HepG2 (cell line): Measurements from ENCODE around the gene GPATCH11. TPM values are rescaled to one million over a fixed set of nuclear protein-coding genes. Genes with fewer than 3 reads are reported as not detected.
A peak's percentile ranks its signal among the peaks of the same experiment; 100 is the strongest.

Experiments used
- CAMTA2 ChIP-seq: sonication (generic); formaldehyde crosslinking; IDR thresholded peaks from 2 replicates; pipeline ENCODE4 v1.4.0; 2020; ENCODE audit warnings: mild to moderate bottlenecking, missing genetic modification reagents, borderline replicate concordance
- CHCHD3 ChIP-seq: sonication (generic); formaldehyde crosslinking; IDR thresholded peaks from 2 replicates; pipeline ENCODE4 v1.8.0; 2022; ENCODE audit warnings: mild to moderate bottlenecking, missing genetic modification reagents, moderate library complexity
- DNMT1 ChIP-seq: sonication (generic); formaldehyde crosslinking; IDR thresholded peaks from 2 replicates; pipeline ENCODE4 v1.5.1; 2020; ENCODE audit warnings: mild to moderate bottlenecking, missing genetic modification reagents
- HOXD1 ChIP-seq: sonication (generic); formaldehyde crosslinking; IDR thresholded peaks from 2 replicates; pipeline ENCODE4 v1.5.0; 2020; ENCODE audit warnings: missing genetic modification reagents
- KAT2B ChIP-seq: fragments of 150-350 bp; IDR thresholded peaks from 2 replicates; pipeline ENCODE4 v1.6.1; 2014; ENCODE audit warnings: low read depth, low read length, borderline replicate concordance
- MIXL1 ChIP-seq: IDR thresholded peaks from 2 replicates; pipeline ENCODE4 v1.6.1; 2016
- MLLT10 ChIP-seq: sonication (generic); formaldehyde crosslinking; IDR thresholded peaks from 2 replicates; pipeline ENCODE4 v1.4.0; 2020; ENCODE audit warnings: missing genetic modification reagents
- NCOR1 ChIP-seq: fragments of 200-600 bp; sonication (generic); IDR thresholded peaks from 2 replicates; pipeline ENCODE4 v1.7.0; 2017; ENCODE audit warnings: antibody characterized with exemption, low read length, borderline replicate concordance
- POLR2G ChIP-seq: fragments of 200-400 bp; formaldehyde crosslinking; IDR thresholded peaks from 2 replicates; pipeline ENCODE4 v1.6.1; 2018; ENCODE audit warnings: mild to moderate bottlenecking, low read depth, low read length, moderate library complexity
- RFX1 ChIP-seq: fragments of 450-650 bp; IDR thresholded peaks from 2 replicates; pipeline ENCODE4 v1.6.1; 2017
- ZFP90 ChIP-seq: sonication (generic); formaldehyde crosslinking; IDR thresholded peaks from 2 replicates; pipeline ENCODE4 v1.8.0; 2022; ENCODE audit warnings: missing genetic modification reagents, mild to moderate bottlenecking, inconsistent platforms, borderline replicate concordance
- ZNF10 ChIP-seq: sonication (generic); formaldehyde crosslinking; IDR thresholded peaks from 2 replicates; pipeline ENCODE4 v1.4.0; 2020; ENCODE audit warnings: mild to moderate bottlenecking, low read depth, missing genetic modification reagents, borderline replicate concordance
- ZNF335 ChIP-seq: sonication (generic); formaldehyde crosslinking; IDR thresholded peaks from 2 replicates; pipeline ENCODE4 v1.4.0; 2020; ENCODE audit warnings: missing genetic modification reagents
- ZNF556 ChIP-seq: sonication (generic); formaldehyde crosslinking; IDR thresholded peaks from 2 replicates; pipeline ENCODE4 v1.4.0; 2020; ENCODE audit warnings: mild to moderate bottlenecking, missing genetic modification reagents, borderline replicate concordance
- ZNF703 ChIP-seq: sonication (generic); formaldehyde crosslinking; IDR thresholded peaks from 2 replicates; pipeline ENCODE4 v1.5.1; 2020; ENCODE audit warnings: missing genetic modification reagents, mild to moderate bottlenecking, moderate library complexity, borderline replicate concordance
- polyA plus RNA-seq, 8 experiments: library from polyadenylated mRNA; depleted of rRNA in 3 of 8; stranded (reverse) in 7 of 8; unstranded in 1 of 8; fragments of >200 nt; fragmentation: Illumina TruSeq in 4 of 8; extraction: Trizol in 4 of 8; gene quantifications; 2 replicates each; pipeline versions ENCODE4 v1.2.1 to v1.2.3, GENCODE V29; 2011 to 2016; ENCODE audit warnings: low read depth in 4 of 8, missing spikeins in 1 of 8, mixed read lengths in 1 of 8; ENCODE audit not compliant: insufficient read depth in 1 of 8
- total RNA-seq, 5 experiments: library from RNA; depleted of rRNA; stranded (reverse); fragments of >200 nt; fragmentation: Illumina TruSeq; extraction: Trizol; gene quantifications; 2 replicates each; pipeline ENCODE4 v1.2.3, GENCODE V29; 2016; ENCODE audit warnings: low read depth in 1 of 5
- TF ChIP-seq, protein P1 (sequence below): IDR thresholded peaks from 2 replicates; pipeline ENCODE4 v1.6.1; 2018; ENCODE audit warnings: missing genetic modification reagents
- TF ChIP-seq, protein P2 (sequence below): sonication (generic); formaldehyde crosslinking; IDR thresholded peaks from 2 replicates; pipeline ENCODE4 v1.4.0; 2020; ENCODE audit warnings: missing genetic modification reagents, borderline replicate concordance
- TF ChIP-seq, protein P3 (sequence below): sonication (generic); formaldehyde crosslinking; IDR thresholded peaks from 2 replicates; pipeline ENCODE4 v1.8.1; 2023; ENCODE audit warnings: mild to moderate bottlenecking, inconsistent platforms, moderate library complexity, missing genetic modification reagents, borderline replicate concordance
- TF ChIP-seq, protein P4 (sequence below): sonication (generic); formaldehyde crosslinking; IDR thresholded peaks from 2 replicates; pipeline ENCODE4 v1.8.1; 2023; ENCODE audit warnings: mild to moderate bottlenecking, missing genetic modification reagents
- TF ChIP-seq, protein P5 (sequence below): sonication (generic); formaldehyde crosslinking; IDR thresholded peaks from 2 replicates; pipeline ENCODE4 v1.4.0; 2020; ENCODE audit warnings: missing genetic modification reagents

The GPATCH11 gene
- total and polyA plus RNA-seq, 2 of the 13 experiments (the other 11 are each of a cell fraction or from before 2014, with no cell fraction given): 3.8 to 8.7 TPM

DNA sequence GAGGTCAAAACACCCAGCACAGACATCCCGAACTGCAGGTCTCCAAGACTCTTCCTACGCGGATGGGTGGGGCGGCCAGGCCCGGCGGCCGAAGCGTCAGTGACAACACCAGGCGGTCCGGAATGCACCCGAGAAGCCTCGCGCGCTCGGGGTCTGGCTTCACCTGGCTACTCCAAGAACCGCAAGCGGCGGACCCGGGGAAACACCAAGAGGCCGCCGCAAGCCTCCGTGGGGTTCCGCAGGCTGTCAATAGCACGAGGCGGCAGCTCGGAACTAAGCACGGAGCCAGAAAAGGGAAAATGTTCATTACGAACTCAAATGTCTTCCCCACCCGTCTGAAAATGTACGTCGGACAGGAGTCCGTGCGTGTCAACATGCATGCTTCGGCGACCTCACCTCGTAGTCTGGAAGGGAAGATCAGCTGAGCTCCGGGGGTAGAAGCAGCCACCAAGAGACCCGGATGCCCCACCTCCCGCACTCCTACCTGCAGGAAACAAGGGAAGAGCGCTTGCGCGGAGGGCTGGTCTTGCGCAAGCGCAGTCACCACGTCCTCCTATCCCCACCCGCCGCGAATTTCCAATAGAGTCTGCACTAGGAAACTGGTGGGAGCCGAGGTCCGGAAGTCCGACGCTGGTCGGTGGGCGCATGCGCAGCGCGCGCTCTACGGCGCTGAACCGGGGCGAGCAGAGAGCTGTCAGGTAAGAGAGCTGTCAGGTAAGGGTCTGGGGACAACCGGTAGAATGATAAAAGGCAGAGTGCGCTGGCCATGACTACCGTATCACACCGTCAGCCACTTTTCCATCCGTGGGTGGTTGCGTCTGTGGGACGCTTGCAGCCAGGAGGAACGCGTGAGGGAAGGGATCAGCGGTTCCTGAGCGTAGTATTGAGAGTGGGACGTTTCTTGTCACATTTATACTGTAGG, at the start of gene GPATCH11, which contains the start of gene HEATR5B (continued):
- TF ChIP-seq CAMTA2 (CRISPR knock-in tag) (peak; percentile 95; the same call in 1 of the 2 replicates), ZNF10 (CRISPR knock-in tag) (no peak), KAT2B (no peak), NCOR1 (no peak; the same call in 1 of the 2 replicates), DNMT1 (CRISPR knock-in tag) (peak; percentile 81; the same call in 1 of the 2 replicates), RFX1 (no peak), ZFP90 (CRISPR knock-in tag) (peak; percentile 98), CHCHD3 (CRISPR knock-in tag) (peak; percentile 91; the same call in 1 of the 2 replicates), ZNF556 (CRISPR knock-in tag) (no peak; the same call in 1 of the 2 replicates), POLR2G (peak; percentile 79), MLLT10 (CRISPR knock-in tag) (no peak), MIXL1 (peak; percentile 47; the same call in 1 of the 2 replicates), HOXD1 (CRISPR knock-in tag) (peak; percentile 87), ZNF335 (CRISPR knock-in tag) (peak; percentile 59; the same call in 1 of the 2 replicates), ZNF703 (CRISPR knock-in tag) (no peak)
- TF ChIP-seq, protein P1, sequence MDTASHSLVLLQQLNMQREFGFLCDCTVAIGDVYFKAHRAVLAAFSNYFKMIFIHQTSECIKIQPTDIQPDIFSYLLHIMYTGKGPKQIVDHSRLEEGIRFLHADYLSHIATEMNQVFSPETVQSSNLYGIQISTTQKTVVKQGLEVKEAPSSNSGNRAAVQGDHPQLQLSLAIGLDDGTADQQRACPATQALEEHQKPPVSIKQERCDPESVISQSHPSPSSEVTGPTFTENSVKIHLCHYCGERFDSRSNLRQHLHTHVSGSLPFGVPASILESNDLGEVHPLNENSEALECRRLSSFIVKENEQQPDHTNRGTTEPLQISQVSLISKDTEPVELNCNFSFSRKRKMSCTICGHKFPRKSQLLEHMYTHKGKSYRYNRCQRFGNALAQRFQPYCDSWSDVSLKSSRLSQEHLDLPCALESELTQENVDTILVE (CRISPR knock-in tag): peak; percentile 52; the same call in 1 of the 2 replicates
- TF ChIP-seq, protein P2, sequence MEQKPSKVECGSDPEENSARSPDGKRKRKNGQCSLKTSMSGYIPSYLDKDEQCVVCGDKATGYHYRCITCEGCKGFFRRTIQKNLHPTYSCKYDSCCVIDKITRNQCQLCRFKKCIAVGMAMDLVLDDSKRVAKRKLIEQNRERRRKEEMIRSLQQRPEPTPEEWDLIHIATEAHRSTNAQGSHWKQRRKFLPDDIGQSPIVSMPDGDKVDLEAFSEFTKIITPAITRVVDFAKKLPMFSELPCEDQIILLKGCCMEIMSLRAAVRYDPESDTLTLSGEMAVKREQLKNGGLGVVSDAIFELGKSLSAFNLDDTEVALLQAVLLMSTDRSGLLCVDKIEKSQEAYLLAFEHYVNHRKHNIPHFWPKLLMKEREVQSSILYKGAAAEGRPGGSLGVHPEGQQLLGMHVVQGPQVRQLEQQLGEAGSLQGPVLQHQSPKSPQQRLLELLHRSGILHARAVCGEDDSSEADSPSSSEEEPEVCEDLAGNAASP (CRISPR knock-in tag): peak; percentile 14; the same call in 1 of the 2 replicates
- TF ChIP-seq, protein P3, sequence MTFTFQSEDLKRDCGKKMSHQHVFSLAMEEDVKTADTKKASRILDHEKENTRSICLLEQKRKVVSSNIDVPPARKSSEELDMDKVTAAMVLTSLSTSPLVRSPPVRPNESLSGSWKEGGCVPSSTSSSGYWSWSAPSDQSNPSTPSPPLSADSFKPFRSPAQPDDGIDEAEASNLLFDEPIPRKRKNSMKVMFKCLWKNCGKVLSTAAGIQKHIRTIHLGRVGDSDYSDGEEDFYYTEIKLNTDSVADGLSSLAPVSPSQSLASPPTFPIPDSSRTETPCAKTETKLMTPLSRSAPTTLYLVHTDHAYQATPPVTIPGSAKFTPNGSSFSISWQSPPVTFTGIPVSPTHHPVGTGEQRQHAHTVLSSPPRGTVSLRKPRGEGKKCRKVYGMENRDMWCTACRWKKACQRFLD (CRISPR knock-in tag): peak; percentile 93; the same call in 1 of the 2 replicates
- TF ChIP-seq, protein P4, sequence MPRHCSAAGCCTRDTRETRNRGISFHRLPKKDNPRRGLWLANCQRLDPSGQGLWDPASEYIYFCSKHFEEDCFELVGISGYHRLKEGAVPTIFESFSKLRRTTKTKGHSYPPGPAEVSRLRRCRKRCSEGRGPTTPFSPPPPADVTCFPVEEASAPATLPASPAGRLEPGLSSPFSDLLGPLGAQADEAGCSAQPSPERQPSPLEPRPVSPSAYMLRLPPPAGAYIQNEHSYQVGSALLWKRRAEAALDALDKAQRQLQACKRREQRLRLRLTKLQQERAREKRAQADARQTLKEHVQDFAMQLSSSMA: peak; percentile 76
- TF ChIP-seq, protein P5, sequence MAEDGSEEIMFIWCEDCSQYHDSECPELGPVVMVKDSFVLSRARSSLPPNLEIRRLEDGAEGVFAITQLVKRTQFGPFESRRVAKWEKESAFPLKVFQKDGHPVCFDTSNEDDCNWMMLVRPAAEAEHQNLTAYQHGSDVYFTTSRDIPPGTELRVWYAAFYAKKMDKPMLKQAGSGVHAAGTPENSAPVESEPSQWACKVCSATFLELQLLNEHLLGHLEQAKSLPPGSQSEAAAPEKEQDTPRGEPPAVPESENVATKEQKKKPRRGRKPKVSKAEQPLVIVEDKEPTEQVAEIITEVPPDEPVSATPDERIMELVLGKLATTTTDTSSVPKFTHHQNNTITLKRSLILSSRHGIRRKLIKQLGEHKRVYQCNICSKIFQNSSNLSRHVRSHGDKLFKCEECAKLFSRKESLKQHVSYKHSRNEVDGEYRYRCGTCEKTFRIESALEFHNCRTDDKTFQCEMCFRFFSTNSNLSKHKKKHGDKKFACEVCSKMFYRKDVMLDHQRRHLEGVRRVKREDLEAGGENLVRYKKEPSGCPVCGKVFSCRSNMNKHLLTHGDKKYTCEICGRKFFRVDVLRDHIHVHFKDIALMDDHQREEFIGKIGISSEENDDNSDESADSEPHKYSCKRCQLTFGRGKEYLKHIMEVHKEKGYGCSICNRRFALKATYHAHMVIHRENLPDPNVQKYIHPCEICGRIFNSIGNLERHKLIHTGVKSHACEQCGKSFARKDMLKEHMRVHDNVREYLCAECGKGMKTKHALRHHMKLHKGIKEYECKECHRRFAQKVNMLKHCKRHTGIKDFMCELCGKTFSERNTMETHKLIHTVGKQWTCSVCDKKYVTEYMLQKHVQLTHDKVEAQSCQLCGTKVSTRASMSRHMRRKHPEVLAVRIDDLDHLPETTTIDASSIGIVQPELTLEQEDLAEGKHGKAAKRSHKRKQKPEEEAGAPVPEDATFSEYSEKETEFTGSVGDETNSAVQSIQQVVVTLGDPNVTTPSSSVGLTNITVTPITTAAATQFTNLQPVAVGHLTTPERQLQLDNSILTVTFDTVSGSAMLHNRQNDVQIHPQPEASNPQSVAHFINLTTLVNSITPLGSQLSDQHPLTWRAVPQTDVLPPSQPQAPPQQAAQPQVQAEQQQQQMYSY (CRISPR knock-in tag): 0 out of 2 replicates have a peak, but pooled peaks have one; percentile 57
